ENCODE measurements around the gene PCDHA11.

GRCh38 chr5:140875085-140876065 lies 6.6 kb downstream of the PCDHA11 start, which contains the start of gene PCDHA12:
- TF ChIP-seq GATA2 (IDR thresholded peaks at IDR 0.05; ENCODE audit: low read depth, low read length) (no peak), GATA3 (IDR thresholded peaks at IDR 0.05; ENCODE audit: low read depth, low read length) (no peak)

All from SH-SY5Y (cell line).